Testis (tissue), 3 donors: ENCODE results near the gene HPCA. TPM values are rescaled to one million over a fixed set of nuclear protein-coding genes. Genes with fewer than 3 reads are reported as not detected.
A peak's percentile ranks its signal among the peaks of the same experiment; 100 is the strongest.

Experiments used
- DNase-seq: peaks from one replicate; pipeline ENCODE4 v3.0.0-alpha.2; 2019
- H3K27ac ChIP-seq, 2 donors: fragments of 200-600 bp; sonication (generic); one replicate each; pipeline ENCODE4 v1.5.1; 2019
- H3K27me3 ChIP-seq: fragments of 200-600 bp; sonication (generic); one replicate; pipeline ENCODE4 v1.5.1; 2019
- H3K36me3 ChIP-seq: fragments of 200-600 bp; sonication (generic); one replicate; pipeline ENCODE4 v1.5.1; 2017; ENCODE audit warnings: low read depth; ENCODE audit errors: missing control alignments
- H3K4me1 ChIP-seq: fragments of 200-600 bp; sonication (generic); one replicate; pipeline ENCODE4 v1.5.1; 2019
- H3K4me3 ChIP-seq, 2 donors: fragments of 200-600 bp; sonication (generic); one replicate each; pipeline ENCODE4 v1.5.1; 2017 to 2019
- H3K9me3 ChIP-seq: fragments of 200-600 bp; sonication (generic); one replicate; pipeline ENCODE4 v1.5.1; 2017
- CTCF ChIP-seq, 3 experiments: fragments of 450-650 bp in 2 of 3; fragments of 200-600 bp in 1 of 3; sonication (generic) in 1 of 3; IDR thresholded peaks; one replicate each; pipeline ENCODE4 v1.5.1; 2016 to 2019; ENCODE audit warnings: antibody characterized with exemption in 3 of 3, mild to moderate bottlenecking in 2 of 3, moderate library complexity in 1 of 3
- POLR2A ChIP-seq: fragments of 450-650 bp; IDR thresholded peaks from one replicate; pipeline ENCODE4 v1.6.1; 2017; ENCODE audit warnings: antibody characterized with exemption, mild to moderate bottlenecking, moderate library complexity
- WGBS, 2 donors: methylation state at CpG; one replicate each; pipeline ENCODE4 v1.1.5; 2018; 5-methylcytosine and 5-hydroxymethylcytosine counted together
- intact Hi-C: fragments of 100-400 bp; cut with DNase I; formaldehyde crosslinking; loops from one replicate; pipeline ENCODE4 v1.15.1; 2023; ENCODE audit warnings: low total_unique reads
- polyA plus RNA-seq: library from polyadenylated mRNA; stranded (reverse); fragments of 350-450 nt; fragmentation: Illumina TruSeq; extraction: RNeasy Lipid Tissue Mini Kit (QIAGEN cat#74804); gene quantifications from one replicate; pipeline ENCODE4 v1.2.3, GENCODE V29; 2014; ENCODE audit warnings: low read depth, low replicate concordance; ENCODE audit not compliant: insufficient read depth
- total RNA-seq, 2 donors: library from RNA; depleted of rRNA; stranded (reverse); fragments of >200 nt; gene quantifications; one replicate each; pipeline ENCODE4 v1.2.3, GENCODE V29; 2016

The HPCA gene
- total and polyA plus RNA-seq, 3 donors from 2014 or later: 1.7 to 8.8 (median 6.1) TPM

GRCh38 chr1:32934535-32934934, 48.2 kb downstream of the HPCA start:
- Histone ChIP-seq H3K36me3 (no peaks in the 10 kb centered on the region), H3K4me3 (no peak overlapping the region), H3K9me3 (no peaks in the 10 kb centered on the region), H3K27ac (peak overlapping the region in 1 of 2 donors; percentile 42), H3K27me3 (no peaks in the 10 kb centered on the region), H3K4me1 (peaks cover 2% of the 10 kb centered on the region)
- no peak for DNase-seq
- WGBS, 2 donors: 90 to 95% methylated on average over 10 of the region's 10 CpGs
- intact Hi-C loops: loop anchor here (10.0 kb wide), 1 partner anchor 120 kb away; no protein-coding TSS in a partner anchor
- no peak for TF ChIP-seq CTCF (IDR thresholded peaks at IDR 0.05)
- no peak for TF ChIP-seq POLR2A

GRCh38 chr1:32937061-32937460, 50.8 kb downstream of the HPCA start:
- Histone ChIP-seq H3K27ac (no peak overlapping the region), H3K4me3 (no peak overlapping the region), H3K36me3 (no peaks in the 10 kb centered on the region), H3K4me1 (peaks cover 9% of the 10 kb centered on the region), H3K9me3 (no peaks in the 10 kb centered on the region), H3K27me3 (no peaks in the 10 kb centered on the region)
- WGBS, 2 donors: 92 to 94% methylated on average over 4 of the region's 4 CpGs
- DNase-seq: no peak
- intact Hi-C loops: loop anchor here (10.0 kb wide), 1 partner anchor 118 kb away; no protein-coding TSS in a partner anchor
- TF ChIP-seq POLR2A (no peak), CTCF (IDR thresholded peaks at IDR 0.05) (no peak)

GRCh38 chr1:32939655-32940371, 53.5 kb downstream of the HPCA start:
- peak; percentile 71 for DNase-seq
- Histone ChIP-seq H3K27me3 (no peaks in the 10 kb centered on the region), H3K27ac (no peak overlapping the region), H3K9me3 (no peaks in the 10 kb centered on the region), H3K4me1 (peaks cover 9% of the 10 kb centered on the region), H3K4me3 (no peak overlapping the region), H3K36me3 (no peaks in the 10 kb centered on the region)
- intact Hi-C loops: loop anchor here (10.0 kb wide), 1 partner anchor 115 kb away; no protein-coding TSS in a partner anchor
- TF ChIP-seq POLR2A (no peak), CTCF (IDR thresholded peaks at IDR 0.05) (no peak)
- WGBS, 2 donors: 42 to 52% methylated on average over 4 of the region's 4 CpGs

GRCh38 chr1:32944180-32944579, 57.9 kb downstream of the HPCA start:
- Histone ChIP-seq H3K9me3 (no peaks in the 10 kb centered on the region), H3K4me3 (no peak overlapping the region), H3K27ac (no peak overlapping the region), H3K27me3 (no peaks in the 10 kb centered on the region), H3K36me3 (no peaks in the 10 kb centered on the region), H3K4me1 (peaks cover 9% of the 10 kb centered on the region)
- intact Hi-C loops: no loop called here
- DNase-seq: no peak
- TF ChIP-seq CTCF (IDR thresholded peaks at IDR 0.05) (no peak), POLR2A (no peak)

Other genes starting within 250 kb of the HPCA start
- gene ZBTB8OS, start 235.9 kb upstream of the HPCA start, total RNA-seq: 10 to 100 TPM; 37.2 to 43.4 TPM
- gene ZBTB8OS, start 235.9 kb upstream of the HPCA start, polyA plus RNA-seq: 39.3 TPM
- gene RBBP4, start 235.3 kb upstream of the HPCA start, total RNA-seq: 100 to 1,000 TPM; 289 to 296 TPM
- gene RBBP4, start 235.3 kb upstream of the HPCA start, polyA plus RNA-seq: 344 TPM
- 10 to 100 TPM in 1 of 2 donors, 1 to 10 TPM in 1; 9.0 to 11.8 TPM for gene SYNC, start 183.7 kb upstream of the HPCA start, total RNA-seq
- 12.4 TPM for gene SYNC, start 183.7 kb upstream of the HPCA start, polyA plus RNA-seq
- 10 to 100 TPM; 79.8 to 96.6 TPM for gene YARS1, start 69.1 kb upstream of the HPCA start, total RNA-seq
- 110 TPM for gene YARS1, start 69.1 kb upstream of the HPCA start, polyA plus RNA-seq
- 100 to 1,000 TPM; 120 to 133 TPM for gene S100PBP, start 68.8 kb upstream of the HPCA start, total RNA-seq
- 99.7 TPM for gene S100PBP, start 68.8 kb upstream of the HPCA start, polyA plus RNA-seq
- 10 to 100 TPM in 1 of 2 donors, 1 to 10 TPM in 1; 9.4 to 16.3 TPM for gene FNDC5, start 15.6 kb upstream of the HPCA start, total RNA-seq
- gene FNDC5, start 15.6 kb upstream of the HPCA start, polyA plus RNA-seq: 11.3 TPM
- 10 to 100 TPM; 18.7 to 24.0 TPM for gene TMEM54, start 14.9 kb downstream of the HPCA start, total RNA-seq
- gene TMEM54, start 14.9 kb downstream of the HPCA start, polyA plus RNA-seq: 23.0 TPM
- 100 to 1,000 TPM; 140 to 141 TPM for gene RNF19B, start 78.3 kb downstream of the HPCA start, total RNA-seq
- gene RNF19B, start 78.3 kb downstream of the HPCA start, polyA plus RNA-seq: 225 TPM
- 100 to 1,000 TPM; 181 to 219 TPM for gene AK2, start 150.4 kb downstream of the HPCA start, total RNA-seq
- 144 TPM for gene AK2, start 150.4 kb downstream of the HPCA start, polyA plus RNA-seq
- gene AZIN2, start 194.7 kb downstream of the HPCA start, total RNA-seq: 10 to 100 TPM; 38.2 to 68.7 TPM
- 56.9 TPM for gene AZIN2, start 194.7 kb downstream of the HPCA start, polyA plus RNA-seq